NCI-H1930 (cell line): Measurements from ENCODE around the gene ZSWIM6.

Experiments
- DNase-seq, 2 experiments: peaks; one replicate each; lab custom pipeline; 2025; lab: John Stamatoyannopoulos, UW

Gene ZSWIM6

GRCh38 chr5:61307191-61307590 lies 24.9 kb upstream of the ZSWIM6 start:
- no peak for DNase-seq

GRCh38 chr5:61307611-61308010 lies 24.4 kb upstream of the ZSWIM6 start:
- no peak for DNase-seq

- DNase-seq: no peak
These were observed 23.3 kb upstream of the ZSWIM6 start for GRCh38 chr5:61308712-61309111.

- DNase-seq: no peak
These were observed 22.9 kb upstream of the ZSWIM6 start for GRCh38 chr5:61309115-61309514.

- DNase-seq: no peak
These were observed 20.9 kb upstream of the ZSWIM6 start for GRCh38 chr5:61311056-61311610.

- DNase-seq: no peak
These were observed 19.9 kb upstream of the ZSWIM6 start for GRCh38 chr5:61311836-61312808.

GRCh38 chr5:61313960-61314681 lies 17.9 kb upstream of the ZSWIM6 start:
- DNase-seq: no peak

- DNase-seq: no peak
These were observed 13.7 kb upstream of the ZSWIM6 start for GRCh38 chr5:61318376-61318775.

GRCh38 chr5:61319388-61320146 lies 12.5 kb upstream of the ZSWIM6 start:
- no peak for DNase-seq

- DNase-seq: no peak
These were observed 11.2 kb upstream of the ZSWIM6 start for GRCh38 chr5:61320860-61321259.

- DNase-seq: no peak
These were observed 10.4 kb upstream of the ZSWIM6 start for GRCh38 chr5:61321669-61322068.

GRCh38 chr5:61322738-61323725 lies 9.0 kb upstream of the ZSWIM6 start:
- DNase-seq: no peak

GRCh38 chr5:61327760-61328753 lies 4.0 kb upstream of the ZSWIM6 start:
- DNase-seq: no peak

- DNase-seq: no peak
These were observed 3.1 kb upstream of the ZSWIM6 start for GRCh38 chr5:61328791-61329549.

GRCh38 chr5:61329550-61330128 lies 2.4 kb upstream of the ZSWIM6 start:
- DNase-seq: no peak

GRCh38 chr5:61330341-61330844 lies 1.7 kb upstream of the ZSWIM6 start:
- peak; percentile 7 to 23 for DNase-seq

GRCh38 chr5:61330845-61331406 lies 1.1 kb upstream of the ZSWIM6 start:
- peak; percentile 24 to 39 for DNase-seq

- DNase-seq: no peak
These were observed 296 bp downstream of the ZSWIM6 start for GRCh38 chr5:61332358-61332749.
